SHP77 treated with DMSO at 0.1 percent for 48 hours (cell line): ENCODE measurements around the gene KXD1.

Source experiments
- DNase-seq: peaks from one replicate; lab custom pipeline; 2025; lab: John Stamatoyannopoulos, UW

The KXD1 gene

GRCh38 chr19:18601875-18602274 is 44.2 kb downstream of the KXD1 start:
- no peak for DNase-seq

- DNase-seq, result no peak
These were observed 45.7 kb downstream of the KXD1 start for GRCh38 chr19:18603255-18603957.

GRCh38 chr19:18603958-18604819 is 46.5 kb downstream of the KXD1 start:
- DNase-seq, result no peak

GRCh38 chr19:18604820-18605159 is 47.1 kb downstream of the KXD1 start:
- no peak for DNase-seq

- DNase-seq, result no peak
These were observed 47.5 kb downstream of the KXD1 start for GRCh38 chr19:18605196-18605545.

GRCh38 chr19:18605546-18606280 is 48.0 kb downstream of the KXD1 start:
- DNase-seq, result no peak

GRCh38 chr19:18606281-18607225 is 48.9 kb downstream of the KXD1 start, which contains the start of gene CRLF1:
Gene CRLF1, minus strand, starts transcription at chr19:18606799. Its CDS starts 143 bp downstream, at chr19:18606656.
- DNase-seq, result no peak

GRCh38 chr19:18607226-18608101 is 49.8 kb downstream of the KXD1 start:
- no peak for DNase-seq

GRCh38 chr19:18608102-18608804 is 50.6 kb downstream of the KXD1 start:
- no peak for DNase-seq

- DNase-seq, result no peak
These were observed 51.4 kb downstream of the KXD1 start for GRCh38 chr19:18608805-18609716.

GRCh38 chr19:18609717-18610051 is 52.0 kb downstream of the KXD1 start:
- no peak for DNase-seq

GRCh38 chr19:18610245-18610555 is 52.5 kb downstream of the KXD1 start:
- no peak for DNase-seq

- DNase-seq, result no peak
These were observed 53.1 kb downstream of the KXD1 start for GRCh38 chr19:18610556-18611326.

- DNase-seq, result no peak
These were observed 53.8 kb downstream of the KXD1 start for GRCh38 chr19:18611327-18612050.

GRCh38 chr19:18612051-18612771 is 54.5 kb downstream of the KXD1 start:
- DNase-seq, result no peak

GRCh38 chr19:18612772-18613588 is 55.3 kb downstream of the KXD1 start, which contains the start of gene TMEM59L:
Gene TMEM59L, plus strand, starts transcription at chr19:18612870. Its CDS starts 89 bp downstream, at chr19:18612959.
- no peak for DNase-seq
